CD4-positive, alpha-beta T cell treated with Interleukin-6 for 4 hours (primary cell): ENCODE results near the gene YIPF2.

Experiments
- DNase-seq: peaks from one replicate; pipeline ENCODE4 v3.0.0-alpha.2; 2020; ENCODE audit warnings: mixed read lengths

YIPF2 gene

GRCh38 chr19:10872546-10873107 is 55.8 kb downstream of the YIPF2 start:
- DNase-seq, result no peak
